H1 (cell line): ENCODE measurements around the gene LY6G6D. TPM values are rescaled to one million over a fixed set of nuclear protein-coding genes. Genes with fewer than 3 reads are reported as not detected.

ENCODE experiments used
- CTCF ChIA-PET: fragments of 300-600 bp; sonication (Branson Sonifier 250); formaldehyde crosslinking; loops from one replicate; lab custom pipeline; 2021; ENCODE audit not compliant: partially characterized antibody; lab: Charles Lee
- POLR2A ChIA-PET: fragments of 300-600 bp; sonication (Branson Sonifier 250); formaldehyde crosslinking; loops from one replicate; lab custom pipeline; 2021; ENCODE audit warnings: inconsistent platforms; ENCODE audit not compliant: partially characterized antibody; lab: Charles Lee
- DNase-seq, 2 experiments: peaks; one replicate each; pipeline versions ENCODE4 v3.0.0 to v3.0.0-alpha.2; 2010 to 2022; ENCODE audit warnings: low spot score in 2 of 2, low read depth in 1 of 2, mixed read lengths in 1 of 2
- FAIRE-seq: peaks from 2 replicates; lab custom pipeline; 2011; peaks lifted over from hg19 to GRCh38; lab: Jason Lieb, UNC
- H2AFZ ChIP-seq: 2 replicates; pipeline ENCODE4 v1.8.1; 2012; ENCODE audit warnings: low read length, inconsistent platforms
- H2AK5ac ChIP-seq: 2 replicates; pipeline ENCODE4 v1.6.1; 2013; ENCODE audit warnings: low read depth, low read length
- H2BK120ac ChIP-seq: replicated peaks from 2 replicates; pipeline ENCODE3; 2013; ENCODE audit warnings: low read depth, low read length, inconsistent platforms
- H2BK12ac ChIP-seq: 2 replicates; pipeline ENCODE4 v1.6.1; 2013; ENCODE audit warnings: low read depth, low read length
- H2BK15ac ChIP-seq: 2 replicates; pipeline ENCODE4 v1.6.1; 2013; ENCODE audit warnings: low read length
- H2BK20ac ChIP-seq: 2 replicates; pipeline ENCODE4 v1.6.1; 2013; ENCODE audit warnings: low read length
- H2BK5ac ChIP-seq: 2 replicates; pipeline ENCODE4 v1.6.1; 2013; ENCODE audit warnings: low read depth, low read length
- H3K14ac ChIP-seq: 2 replicates; pipeline ENCODE4 v1.6.1; 2013; ENCODE audit warnings: inconsistent platforms; ENCODE audit not compliant: insufficient read length
- H3K18ac ChIP-seq: 2 replicates; pipeline ENCODE4 v1.6.1; 2013; ENCODE audit warnings: low read length; ENCODE audit errors: extremely low read depth
- H3K23ac ChIP-seq: 2 replicates; pipeline ENCODE4 v1.6.1; 2013; ENCODE audit warnings: inconsistent platforms; ENCODE audit not compliant: insufficient read length
- H3K23me2 ChIP-seq: 2 replicates; pipeline ENCODE4 v1.6.1; 2013; ENCODE audit warnings: low read depth, low read length
- H3K27ac ChIP-seq: 2 replicates; pipeline ENCODE4 v1.6.1; 2011; ENCODE audit warnings: low read depth, low read length, inconsistent platforms
- H3K27me3 ChIP-seq, 4 experiments: replicated peaks in 1 of 4; 1 replicate in 1 of 4; 2 replicates in 3 of 4; pipeline versions ENCODE4 v1.6.1 to v1.8.1; 2011 to 2013; ENCODE audit warnings: low read length in 3 of 4, mild to moderate bottlenecking in 3 of 4, inconsistent platforms in 2 of 4, mixed read lengths in 2 of 4, moderate library complexity in 1 of 4; ENCODE audit not compliant: control insufficient read depth in 3 of 4, insufficient read depth in 3 of 4; ENCODE audit errors: extremely low read depth in 1 of 4
- H3K36me3 ChIP-seq, 4 experiments: 2 replicates each; pipeline versions ENCODE4 v1.6.1 to v1.8.1; 2011 to 2013; ENCODE audit warnings: mild to moderate bottlenecking in 4 of 4, low read length in 3 of 4, moderate library complexity in 2 of 4, control low read depth in 1 of 4, inconsistent platforms in 1 of 4; ENCODE audit not compliant: insufficient read depth in 4 of 4, control insufficient read depth in 2 of 4
- H3K4ac ChIP-seq: replicated peaks from 2 replicates; pipeline ENCODE3; 2013; ENCODE audit warnings: low read length, low read depth, mixed read lengths, inconsistent platforms; ENCODE audit not compliant: insufficient read length
- H3K4me1 ChIP-seq, 4 experiments: replicated peaks in 1 of 4; 1 replicate in 1 of 4; 2 replicates in 3 of 4; pipeline versions ENCODE4 v1.6.1 to v1.8.1; 2011 to 2013; ENCODE audit warnings: low read length in 3 of 4, inconsistent platforms in 2 of 4, mixed read lengths in 1 of 4; ENCODE audit not compliant: insufficient read depth in 4 of 4, control insufficient read depth in 3 of 4
- H3K4me2 ChIP-seq, 2 experiments: 2 replicates each; pipeline versions ENCODE4 v1.6.1 to v1.8.1; 2011 to 2013; ENCODE audit warnings: low read depth in 2 of 2, low read length in 2 of 2, control low read depth in 1 of 2, inconsistent platforms in 1 of 2, mild to moderate bottlenecking in 1 of 2; ENCODE audit not compliant: insufficient read depth in 1 of 2
- H3K4me3 ChIP-seq, 4 experiments: fragments of 200-600, 300-600 bp in 1 of 4; sonication (generic), shearing (Covaris generic), sonication (Bioruptor Twin) in 1 of 4; 2 replicates each; pipeline versions ENCODE4 v1.5.1 to v1.8.1; 2011 to 2016; ENCODE audit warnings: low read length in 4 of 4, low read depth in 3 of 4, control low read depth in 2 of 4, inconsistent platforms in 2 of 4, mild to moderate bottlenecking in 2 of 4, mixed read lengths in 1 of 4, moderate library complexity in 1 of 4; ENCODE audit not compliant: insufficient read depth in 2 of 4; ENCODE audit errors: extremely low read depth in 1 of 4
- H3K56ac ChIP-seq: replicated peaks from 2 replicates; pipeline ENCODE3; 2013; ENCODE audit warnings: low read depth, mild to moderate bottlenecking, mixed read lengths, low read length, inconsistent platforms; ENCODE audit not compliant: insufficient read length
- H3K79me1 ChIP-seq: 2 replicates; pipeline ENCODE4 v1.6.1; 2013; ENCODE audit warnings: low read depth, low read length, control low read depth
- H3K79me2 ChIP-seq, 2 experiments: 2 replicates each; pipeline versions ENCODE4 v1.6.1 to v1.8.1; 2012 to 2013; ENCODE audit warnings: low read length in 2 of 2, mild to moderate bottlenecking in 2 of 2, inconsistent platforms in 1 of 2; ENCODE audit not compliant: insufficient read depth in 2 of 2, control insufficient read depth in 1 of 2
- H3K9ac ChIP-seq, 4 experiments: replicated peaks in 1 of 4; 1 replicate in 1 of 4; 2 replicates in 3 of 4; pipeline versions ENCODE4 v1.6.1 to v1.8.1; 2011 to 2013; ENCODE audit warnings: low read depth in 3 of 4, low read length in 3 of 4, control low read depth in 2 of 4, mild to moderate bottlenecking in 2 of 4, moderate library complexity in 2 of 4, inconsistent platforms in 1 of 4; ENCODE audit errors: extremely low read depth in 1 of 4
- H3K9me3 ChIP-seq, 2 experiments: 2 replicates each; pipeline versions ENCODE4 v1.6.1 to v1.8.1; 2012 to 2013; ENCODE audit warnings: mild to moderate bottlenecking in 2 of 2, moderate library complexity in 2 of 2, control low read depth in 1 of 2, inconsistent platforms in 1 of 2, low read depth in 1 of 2, low read length in 1 of 2, mixed read lengths in 1 of 2; ENCODE audit not compliant: insufficient read depth in 2 of 2
- H4K20me1 ChIP-seq, 2 experiments: replicated peaks in 1 of 2; 2 replicates each; pipeline versions ENCODE3 to v1.8.1; 2011 to 2013; ENCODE audit warnings: inconsistent platforms in 2 of 2, low read length in 2 of 2, mild to moderate bottlenecking in 1 of 2; ENCODE audit not compliant: insufficient read depth in 2 of 2, control insufficient read depth in 1 of 2
- H4K5ac ChIP-seq: 2 replicates; pipeline ENCODE4 v1.6.1; 2013; ENCODE audit warnings: low read length, low read depth, mixed read lengths, inconsistent platforms; ENCODE audit not compliant: insufficient read length
- H4K8ac ChIP-seq: 2 replicates; pipeline ENCODE4 v1.8.0; 2013; ENCODE audit warnings: mild to moderate bottlenecking, moderate library complexity, low read length, inconsistent platforms; ENCODE audit not compliant: insufficient read depth; ENCODE audit errors: extremely low read depth
- H4K91ac ChIP-seq: replicated peaks from 2 replicates; pipeline ENCODE3; 2013; ENCODE audit warnings: low read length, mixed read lengths, inconsistent platforms; ENCODE audit not compliant: insufficient read length
- ATF2 ChIP-seq: IDR thresholded peaks from 2 replicates; pipeline ENCODE4 v1.6.1; 2012; ENCODE audit warnings: low read length, inconsistent platforms
- CREB1 ChIP-seq: IDR thresholded peaks from 2 replicates; pipeline ENCODE4 v1.6.1; 2012; ENCODE audit warnings: inconsistent platforms
- RFX5 ChIP-seq: IDR thresholded peaks from 2 replicates; pipeline ENCODE4 v1.6.1; 2011; ENCODE audit warnings: low read depth, low read length, improper control_type of control experiment, borderline replicate concordance
- WGBS, 2 experiments: shearing (Covaris generic) in 1 of 2; methylation state at CpG; one replicate each; pipeline versions ENCODE4 v1.1.6 to v1.1.7; 2013 to 2015; ENCODE audit warnings: low lambda C conversion rate in 2 of 2, mixed read lengths in 2 of 2, inconsistent platforms in 1 of 2, low coverage in 1 of 2, missing lambda C conversion rate in 1 of 2; ENCODE audit not compliant: insufficient replicate concordance in 2 of 2, insufficient coverage in 1 of 2, insufficient read length in 1 of 2; ENCODE audit errors: extremely low coverage in 1 of 2, missing lambda C conversion rate in 1 of 2; 5-methylcytosine and 5-hydroxymethylcytosine counted together
- polyA plus RNA-seq, 7 experiments: library from polyadenylated mRNA; depleted of rRNA in 3 of 7; stranded (reverse) in 5 of 7; unstranded in 2 of 7; fragments of >200 nt in 5 of 7; fragments of 200-250 nt in 2 of 7; gene quantifications; 1 replicate in 5 of 7; 2 replicates in 1 of 7; 4 replicates in 1 of 7; pipeline versions ENCODE4 v1.2.1 to v1.2.3, GENCODE V29; 2011 to 2013; ENCODE audit warnings: missing spikeins in 2 of 7, mixed read lengths in 2 of 7
- total RNA-seq: library from RNA; stranded (reverse); fragmentation: NEBNext Ultra II Directional; extraction: Animal tissue kit (Norgen Biotek cat#: 25700); gene quantifications from 2 replicates; pipeline ENCODE4 v1.2.1, GENCODE V29; 2021
- TF ChIP-seq, protein P1 (sequence below): IDR thresholded peaks from 2 replicates; pipeline ENCODE4 v1.6.1; 2011; ENCODE audit warnings: low read length, improper control_type of control experiment

The LY6G6D gene
- total and polyA plus RNA-seq, 2 of the 8 experiments (the other 6 are each of a cell fraction or from before 2014, with no cell fraction given), result 1.8 TPM; not detected in 1

- Histone ChIP-seq H4K91ac (no peak overlapping the region), H3K4me1 (peaks cover 0 to 11% (median under 1%) of the 10 kb centered on the region in 4 experiments; a peak in 4 of 7 replicates), H2AFZ (peak overlapping the region; percentile 88; the same call in 1 of the 2 replicates), H3K14ac (no peak overlapping the region), H2BK15ac (no peak overlapping the region), H3K23ac (no peak overlapping the region), H3K27ac (no peak overlapping the region), H3K36me3 (peaks cover 0 to 9% (median 0%) of the 10 kb centered on the region in 4 experiments; a peak in 3 of 8 replicates), H3K9ac (no peak overlapping the region; a peak in 4 of 7 replicates), H4K5ac (no peak overlapping the region), H3K4me3 (peak overlapping the region in 3 of 4 experiments; percentile 22 to 52 (median 43); a peak in 6 of 8 replicates), H2BK12ac (no peak overlapping the region), H3K18ac (no peak overlapping the region; the same call in 1 of the 2 replicates), H3K56ac (no peak overlapping the region), H3K4me2 (peak overlapping the region; percentile 31 to 77), H4K20me1 (no peaks in the 10 kb centered on the region), H3K79me2 (no peaks in the 10 kb centered on the region), H2BK5ac (0 out of 2 replicates have a peak overlapping the region, but pooled peaks have one; percentile 9), H4K8ac (peak overlapping the region; percentile 35; the same call in 1 of the 2 replicates), H2BK20ac (no peak overlapping the region), H2AK5ac (no peak overlapping the region), H3K4ac (no peak overlapping the region), H3K79me1 (no peaks in the 10 kb centered on the region), H3K27me3 (no peaks in the 10 kb centered on the region), H2BK120ac (no peak overlapping the region), H3K9me3 (no peaks in the 10 kb centered on the region), H3K23me2 (peaks cover 3% of the 10 kb centered on the region; the same call in 1 of the 2 replicates)
- FAIRE-seq (no peak), DNase-seq (peak in 1 of 2 experiments; percentile 78)
- CTCF ChIA-PET, result interaction anchor here (0.6 to 2.2 kb wide), 21 partner anchors 9 to 157 kb away, joined by 3 to 23 read pairs (median 4); partner anchors contain the start of genes CLIC1, DDAH2, LSM2 and LY6G5C
- 47% methylated on average over 35 of the region's 42 CpGs; no CpG with 5 or more reads in 1 of the 2 experiments for WGBS, 2 experiments
- POLR2A ChIA-PET, result interaction anchor here (0.6 to 2.0 kb wide), 28 partner anchors 9 to 131 kb away, joined by 3 to 14 read pairs (median 3); partner anchors contain the start of genes CLIC1, DDAH2, EHMT2 and GPANK1
- TF ChIP-seq ATF2, result no peak
- peak; percentile 15; the same call in 1 of the 2 replicates for TF ChIP-seq CREB1
- TF ChIP-seq, protein P1, sequence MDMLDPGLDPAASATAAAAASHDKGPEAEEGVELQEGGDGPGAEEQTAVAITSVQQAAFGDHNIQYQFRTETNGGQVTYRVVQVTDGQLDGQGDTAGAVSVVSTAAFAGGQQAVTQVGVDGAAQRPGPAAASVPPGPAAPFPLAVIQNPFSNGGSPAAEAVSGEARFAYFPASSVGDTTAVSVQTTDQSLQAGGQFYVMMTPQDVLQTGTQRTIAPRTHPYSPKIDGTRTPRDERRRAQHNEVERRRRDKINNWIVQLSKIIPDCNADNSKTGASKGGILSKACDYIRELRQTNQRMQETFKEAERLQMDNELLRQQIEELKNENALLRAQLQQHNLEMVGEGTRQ, result no peak
- TF ChIP-seq RFX5, result no peak
These were observed 51.0 kb downstream of the LY6G6D start for GRCh38 chr6:31765910-31766794.
